MM.1S (cell line): ENCODE measurements around the gene ISY1.
"Not testable (repeated sequence)": the region's sequence is repeated elsewhere in the genome, so short reads cannot be mapped to it uniquely, and the experiment has no call there.

Experiments
- DNase-seq: peaks from one replicate; pipeline ENCODE4 v3.0.0-alpha.2; 2015
- H2AFZ ChIP-seq: fragments of 300-600 bp; sonication (generic); 2 replicates; pipeline ENCODE4 v1.6.0; 2016; ENCODE audit warnings: antibody characterized with exemption, low read length
- H3F3A ChIP-seq: fragments of 300-600 bp; sonication (generic); 2 replicates; pipeline ENCODE4 v1.6.1; 2016; ENCODE audit warnings: mild to moderate bottlenecking, antibody characterized with exemption, low read length, moderate library complexity, mixed read lengths; ENCODE audit not compliant: insufficient read depth
- H3K27ac ChIP-seq: fragments of 300-600 bp; sonication (generic); 2 replicates; pipeline ENCODE4 v1.5.1; 2016; ENCODE audit warnings: mild to moderate bottlenecking, low read length
- H3K27me3 ChIP-seq: fragments of 300-600 bp; sonication (generic); replicated peaks from 2 replicates; pipeline ENCODE4 v1.6.0; 2016; ENCODE audit warnings: low read length; ENCODE audit not compliant: insufficient read depth
- H3K36me3 ChIP-seq: fragments of 300-600 bp; sonication (generic); replicated peaks from 2 replicates; pipeline ENCODE4 v1.6.1; 2016; ENCODE audit warnings: mild to moderate bottlenecking, low read length, mixed read lengths; ENCODE audit not compliant: insufficient read depth
- H3K4me1 ChIP-seq: fragments of 300-600 bp; sonication (generic); 2 replicates; pipeline ENCODE4 v1.6.1; 2016; ENCODE audit warnings: low read length, mixed read lengths
- H3K4me2 ChIP-seq: fragments of 300-600 bp; sonication (generic); 2 replicates; pipeline ENCODE4 v1.6.0; 2016; ENCODE audit warnings: low read depth, low read length
- H3K4me3 ChIP-seq: fragments of 300-600 bp; sonication (generic); 2 replicates; pipeline ENCODE4 v1.5.1; 2016; ENCODE audit warnings: low read length, mixed read lengths
- H3K79me2 ChIP-seq: fragments of 300-600 bp; sonication (generic); 2 replicates; pipeline ENCODE4 v1.6.1; 2016; ENCODE audit warnings: mixed run types, low read length, mixed read lengths
- H3K9ac ChIP-seq: fragments of 300-600 bp; sonication (generic); 2 replicates; pipeline ENCODE4 v1.6.1; 2016; ENCODE audit warnings: low read length, mixed read lengths
- H3K9me2 ChIP-seq: fragments of 300-600 bp; sonication (generic); replicated peaks from 2 replicates; pipeline ENCODE4 v1.6.1; 2016; ENCODE audit warnings: mild to moderate bottlenecking, low read length, mixed read lengths; ENCODE audit not compliant: insufficient read depth
- H3K9me3 ChIP-seq: fragments of 300-600 bp; sonication (generic); replicated peaks from 2 replicates; pipeline ENCODE4 v1.6.1; 2016; ENCODE audit warnings: mild to moderate bottlenecking, low read length, mixed read lengths; ENCODE audit not compliant: insufficient read depth
- H4K20me1 ChIP-seq: fragments of 300-600 bp; sonication (generic); 2 replicates; pipeline ENCODE4 v1.6.1; 2016; ENCODE audit warnings: mild to moderate bottlenecking, low read length, moderate library complexity, mixed read lengths; ENCODE audit not compliant: insufficient read depth
- CTCF ChIP-seq: fragments of 300-600 bp; sonication (generic); IDR thresholded peaks from 2 replicates; pipeline ENCODE4 v1.5.1; 2016; ENCODE audit warnings: antibody characterized with exemption, low read length, mixed read lengths
- EZH2 ChIP-seq: fragments of 300-600 bp; sonication (generic); optimal IDR thresholded peaks from 2 replicates; pipeline ENCODE3; 2017; ENCODE audit warnings: low read depth, mild to moderate bottlenecking, antibody characterized with exemption, low read length, mixed read lengths
- EZH2phosphoT487 ChIP-seq: fragments of 300-600 bp; sonication (generic); IDR thresholded peaks from 2 replicates; pipeline ENCODE4 v1.6.1; 2018; ENCODE audit warnings: antibody characterized with exemption, low read length

ISY1 gene

GRCh38 chr3:129196601-129197000, 35.7 kb upstream of the ISY1 start:
- H3K27me3 ChIP-seq: no peaks in the 10 kb centered on the region
- no peak overlapping the region for H2AFZ ChIP-seq
- peaks cover 10% of the 10 kb centered on the region for H3F3A ChIP-seq
- no peak for DNase-seq
- H4K20me1 ChIP-seq: no peaks in the 10 kb centered on the region
- no peak for TF ChIP-seq EZH2phosphoT487
- no peak for TF ChIP-seq EZH2
- no peak for TF ChIP-seq CTCF
- no peaks in the 10 kb centered on the region for H3K36me3 ChIP-seq
- H3K27ac ChIP-seq: no peak overlapping the region
- no peak overlapping the region for H3K4me3 ChIP-seq
- no peaks in the 10 kb centered on the region for H3K79me2 ChIP-seq
- H3K9me2 ChIP-seq: no peaks in the 10 kb centered on the region
- H3K4me2 ChIP-seq: peak overlapping the region; percentile 15; the same call in 1 of the 2 replicates
- H3K9me3 ChIP-seq: no peaks in the 10 kb centered on the region
- no peak overlapping the region for H3K9ac ChIP-seq
- peaks cover 26% of the 10 kb centered on the region for H3K4me1 ChIP-seq

DNA sequence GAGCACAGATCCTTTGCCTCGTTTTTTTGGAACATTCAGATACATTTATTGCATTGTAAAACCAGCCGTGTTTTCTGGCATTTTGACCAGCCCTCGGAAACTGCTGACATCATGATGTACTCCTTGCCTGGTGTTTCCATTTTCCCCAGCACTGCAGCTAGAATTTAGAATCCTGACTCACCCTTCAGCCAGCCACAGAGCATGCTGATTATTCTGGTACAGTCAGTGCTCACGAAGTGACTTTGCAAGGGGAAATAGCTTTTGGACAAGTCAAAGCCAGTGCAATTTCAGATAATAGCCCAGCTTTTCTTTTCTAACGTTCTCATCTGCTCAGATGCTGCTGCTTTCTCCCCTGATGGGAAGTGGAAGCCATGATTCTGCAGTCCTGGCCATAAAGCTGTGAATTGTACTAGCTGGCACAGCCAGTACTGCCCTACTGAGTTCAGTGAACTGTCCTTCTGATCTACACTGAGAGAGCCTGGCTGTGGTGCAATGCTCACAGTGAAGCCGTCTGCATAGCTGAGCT, 34.9 kb upstream of the ISY1 start:
- peak overlapping the region; percentile 2; the same call in 1 of the 2 replicates for H3K4me3 ChIP-seq
- H3K27me3 ChIP-seq: no peaks in the 10 kb centered on the region
- no peaks in the 10 kb centered on the region for H3K9me3 ChIP-seq
- H3K9me2 ChIP-seq: no peaks in the 10 kb centered on the region
- peak; percentile 62 for DNase-seq
- peak overlapping the region; percentile 35; the same call in 1 of the 2 replicates for H3K9ac ChIP-seq
- peaks cover 10% of the 10 kb centered on the region for H3F3A ChIP-seq
- no peak for TF ChIP-seq CTCF
- no peak for TF ChIP-seq EZH2phosphoT487
- TF ChIP-seq EZH2: no peak
- no peaks in the 10 kb centered on the region for H3K79me2 ChIP-seq
- peak overlapping the region; percentile 50 for H3K4me2 ChIP-seq
- no peaks in the 10 kb centered on the region for H3K36me3 ChIP-seq
- peak overlapping the region; percentile 73; the same call in 1 of the 2 replicates for H3K27ac ChIP-seq
- H2AFZ ChIP-seq: peak overlapping the region; percentile 43
- no peaks in the 10 kb centered on the region for H4K20me1 ChIP-seq
- peaks cover 26% of the 10 kb centered on the region for H3K4me1 ChIP-seq

DNA sequence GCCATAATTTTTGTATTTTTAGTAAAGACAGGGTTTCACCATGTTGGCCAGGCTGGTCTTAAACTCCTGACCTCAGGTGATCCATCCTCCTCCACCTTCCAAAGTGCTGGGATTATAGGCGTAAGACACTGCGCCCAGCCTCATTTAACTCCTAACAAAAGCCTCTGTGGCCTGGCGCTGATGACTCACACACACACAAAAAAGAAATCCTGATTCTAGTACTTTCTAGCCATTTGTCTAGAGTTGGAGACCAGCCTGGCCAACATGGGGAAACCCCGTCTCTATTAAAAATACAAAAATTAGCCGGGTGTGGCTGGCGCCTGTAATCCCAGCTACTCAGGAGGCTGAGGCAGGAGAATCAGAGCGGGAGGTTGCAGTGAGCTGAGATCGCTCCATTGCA, 28.9 kb upstream of the ISY1 start:
- H2AFZ ChIP-seq, H3K36me3 ChIP-seq, H3K9ac ChIP-seq, H3K27me3 ChIP-seq, H3K27ac ChIP-seq, H3K4me2 ChIP-seq, H3K9me2 ChIP-seq, H4K20me1 ChIP-seq, DNase-seq, H3K9me3 ChIP-seq, H3K4me3 ChIP-seq: not testable (repeated sequence)
- Histone ChIP-seq H3K79me2 (peaks cover 12% of the 10 kb centered on the region), H3K4me1 (peaks cover 18% of the 10 kb centered on the region), H3F3A (peaks cover 38% of the 10 kb centered on the region)

DNA sequence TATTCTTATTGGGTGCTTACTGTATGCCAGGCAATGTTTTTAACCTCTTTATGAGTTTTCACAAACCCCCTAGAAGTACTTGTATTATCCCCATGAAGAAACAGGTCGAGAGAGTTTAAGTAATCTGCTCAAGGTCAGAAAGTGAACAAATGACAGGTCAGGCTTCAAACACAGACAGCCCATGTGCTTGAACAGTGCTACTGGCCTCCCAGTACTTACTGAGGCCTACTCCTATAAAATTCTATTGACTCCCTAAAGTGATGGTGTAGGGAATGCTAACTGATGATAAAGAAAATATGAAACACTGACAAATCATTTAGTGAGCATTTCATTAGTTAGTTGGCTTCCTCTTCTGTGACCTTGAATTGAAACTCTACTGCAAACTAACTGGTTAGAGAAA, 27.0 kb upstream of the ISY1 start:
- H3K9ac ChIP-seq: peak overlapping the region; percentile 59
- H3K27ac ChIP-seq: peak overlapping the region; percentile 96
- TF ChIP-seq EZH2: no peak
- no peak for TF ChIP-seq CTCF
- TF ChIP-seq EZH2phosphoT487: no peak

More for the DNA sequence above, 27.0 kb upstream of the ISY1 start:
- Histone ChIP-seq H3K36me3 (no peaks in the 10 kb centered on the region), H3F3A (peaks cover 38% of the 10 kb centered on the region), H2AFZ (0 out of 2 replicates have a peak overlapping the region, but pooled peaks have one; percentile 44), H3K27me3 (no peaks in the 10 kb centered on the region), H3K4me3 (peak overlapping the region; percentile 17; the same call in 1 of the 2 replicates), H4K20me1 (no peaks in the 10 kb centered on the region), H3K4me2 (peak overlapping the region; percentile 64), H3K4me1 (peaks cover 18% of the 10 kb centered on the region), H3K9me3 (no peaks in the 10 kb centered on the region), H3K9me2 (no peaks in the 10 kb centered on the region), H3K79me2 (peaks cover 31% of the 10 kb centered on the region)
- peak; percentile 22 for DNase-seq
